HCT116 (cell line): ENCODE measurements around the gene MEIS2. TPM values are rescaled to one million over a fixed set of nuclear protein-coding genes. Genes with fewer than 3 reads are reported as not detected.

ENCODE experiments used
- ATAC-seq: fragments of 200-7000 bp; cut with Tn5 transposase; 2 replicates; pipeline ENCODE4 v1.9.1; 2020; ENCODE audit warnings: mild to moderate bottlenecking, moderate library complexity
- BruUV-seq: library from RNA; stranded (reverse); fragments of 400-500 nt; replicated peaks from 2 replicates; lab custom pipeline; 2021; lab: Mats Ljungman, UMichigan
- CTCF ChIA-PET: fragments of 300-600 bp; sonication (Branson Sonifier 250); formaldehyde crosslinking; loops from one replicate; lab custom pipeline; 2021; ENCODE audit warnings: antibody characterized with exemption; lab: Charles Lee
- POLR2A ChIA-PET: fragments of 300-600, 350-600 bp; sonication (Branson Sonifier 250); formaldehyde crosslinking; loops from one replicate; lab custom pipeline; 2021; ENCODE audit warnings: antibody characterized with exemption; lab: Charles Lee
- RAD21 ChIA-PET, 2 experiments: fragments of 300-600 bp; sonication (Branson Sonifier 250); formaldehyde crosslinking; loops; one replicate each; lab custom pipeline; 2023; ENCODE audit warnings: low total read pairs in 2 of 2; ENCODE audit not compliant: uncharacterized antibody in 2 of 2, unreplicated experiment in 2 of 2, low non-redundant PET in 1 of 2; lab: Charles Lee
- DNase-seq: peaks from one replicate; pipeline ENCODE4 v3.0.0-alpha.2; 2010; ENCODE audit warnings: low read depth, low spot score
- H2AFZ ChIP-seq: fragments of 200-600 bp; shearing (Covaris generic), sonication (generic); 2 replicates; pipeline ENCODE4 v1.6.1; 2017; ENCODE audit warnings: low read depth, mixed run types, mixed read lengths, antibody characterized with exemption, low read length; ENCODE audit not compliant: poor library complexity, severe bottlenecking
- H3K27ac ChIP-seq: 2 replicates; pipeline ENCODE4 v1.5.1; 2012; ENCODE audit warnings: low read depth, low read length
- H3K27me3 ChIP-seq: fragments of 200-600 bp; sonication (generic); 2 replicates; pipeline ENCODE4 v1.6.1; 2016; ENCODE audit warnings: mixed run types, low read length, mixed read lengths; ENCODE audit not compliant: insufficient read depth
- H3K36me3 ChIP-seq, 2 experiments: fragments of 200-500 bp in 1 of 2; fragments of 200-600 bp in 1 of 2; sonication (Bioruptor generic) in 1 of 2; sonication (generic) in 1 of 2; 2 replicates each; pipeline versions ENCODE4 v1.5.1 to v1.6.1; 2014 to 2016; ENCODE audit warnings: low read length in 2 of 2, inconsistent platforms in 1 of 2, mixed read lengths in 1 of 2, mixed run types in 1 of 2; ENCODE audit not compliant: insufficient read depth in 2 of 2, control insufficient read depth in 1 of 2
- H3K4me1 ChIP-seq, 2 experiments: fragments of 200-600 bp in 1 of 2; sonication (generic) in 1 of 2; 2 replicates each; pipeline versions ENCODE4 v1.5.1 to v1.6.1; 2012 to 2017; ENCODE audit warnings: low read length in 2 of 2, inconsistent platforms in 1 of 2, mild to moderate bottlenecking in 1 of 2, mixed read lengths in 1 of 2, mixed run types in 1 of 2, moderate library complexity in 1 of 2; ENCODE audit not compliant: insufficient read depth in 2 of 2, control insufficient read depth in 1 of 2
- H3K4me2 ChIP-seq: fragments of 200-600 bp; sonication (generic); 2 replicates; pipeline ENCODE4 v1.6.1; 2017; ENCODE audit warnings: mixed run types, low read length, mixed read lengths
- H3K4me3 ChIP-seq, 2 experiments: fragments of 200-600 bp in 1 of 2; sonication (generic) in 1 of 2; replicated peaks in 1 of 2; 2 replicates each; pipeline ENCODE4 v1.5.1; 2011 to 2016; ENCODE audit warnings: low read length in 2 of 2, control low read depth in 1 of 2, low read depth in 1 of 2, mild to moderate bottlenecking in 1 of 2, mixed read lengths in 1 of 2, mixed run types in 1 of 2
- H3K79me2 ChIP-seq: fragments of 200-600 bp; sonication (generic); 2 replicates; pipeline ENCODE4 v1.6.1; 2017; ENCODE audit warnings: mild to moderate bottlenecking, mixed run types, low read length, moderate library complexity, mixed read lengths; ENCODE audit not compliant: insufficient read depth
- H3K9ac ChIP-seq: fragments of 200-600 bp; sonication (generic); 2 replicates; pipeline ENCODE4 v1.6.1; 2016; ENCODE audit warnings: low read length, mixed read lengths
- H3K9me2 ChIP-seq: fragments of 200-600 bp; sonication (generic), shearing (Covaris generic); 2 replicates; pipeline ENCODE4 v1.6.1; 2017; ENCODE audit warnings: mixed run types, mild to moderate bottlenecking, moderate library complexity; ENCODE audit not compliant: insufficient read depth
- H3K9me3 ChIP-seq, 2 experiments: fragments of 200-500 bp in 1 of 2; fragments of 200-600 bp in 1 of 2; sonication (Bioruptor generic) in 1 of 2; sonication (generic) in 1 of 2; 2 replicates each; pipeline ENCODE4 v1.6.1; 2014 to 2017; ENCODE audit warnings: low read length in 2 of 2, mixed read lengths in 2 of 2, inconsistent platforms in 1 of 2, low read depth in 1 of 2, mild to moderate bottlenecking in 1 of 2, mixed run types in 1 of 2, moderate library complexity in 1 of 2; ENCODE audit not compliant: control insufficient read depth in 1 of 2, insufficient read depth in 1 of 2
- H4K20me1 ChIP-seq: fragments of 200-600 bp; sonication (generic), shearing (Covaris generic); 2 replicates; pipeline ENCODE4 v1.6.1; 2017; ENCODE audit warnings: mixed run types, mild to moderate bottlenecking, moderate library complexity; ENCODE audit not compliant: insufficient read depth
- ATF3 ChIP-seq: IDR thresholded peaks from 2 replicates; pipeline ENCODE4 v1.6.1; 2012
- CBX3 ChIP-seq: IDR thresholded peaks from 2 replicates; pipeline ENCODE4 v1.6.1; 2012; ENCODE audit warnings: low read depth
- CEBPB ChIP-seq: IDR thresholded peaks from 2 replicates; pipeline ENCODE4 v1.6.1; 2012; ENCODE audit warnings: low read depth
- EGR1 ChIP-seq: IDR thresholded peaks from 2 replicates; pipeline ENCODE4 v1.6.1; 2012; ENCODE audit warnings: low read depth
- ELF1 ChIP-seq: IDR thresholded peaks from 2 replicates; pipeline ENCODE4 v1.6.1; 2012; ENCODE audit warnings: low read depth, borderline replicate concordance
- EZH2 ChIP-seq: fragments of 200-600 bp; sonication (generic); IDR thresholded peaks from 2 replicates; pipeline ENCODE4 v1.6.1; 2017; ENCODE audit warnings: antibody characterized with exemption, mixed run types
- EZH2phosphoT487 ChIP-seq: fragments of 200-600 bp; IDR thresholded peaks from 2 replicates; pipeline ENCODE4 v1.6.1; 2018; ENCODE audit warnings: antibody characterized with exemption, borderline replicate concordance
- FOSL1 ChIP-seq: IDR thresholded peaks from 2 replicates; pipeline ENCODE4 v1.6.1; 2012; ENCODE audit warnings: low read depth
- JUND ChIP-seq: IDR thresholded peaks from 2 replicates; pipeline ENCODE4 v1.6.1; 2012
- MAX ChIP-seq: IDR thresholded peaks from 2 replicates; pipeline ENCODE4 v1.6.1; 2012
- POLR2A ChIP-seq: IDR thresholded peaks from 2 replicates; pipeline ENCODE4 v1.7.0; 2011; ENCODE audit warnings: borderline replicate concordance; ENCODE audit not compliant: insufficient read depth, insufficient read length; ENCODE audit errors: extremely low read depth
- POLR2AphosphoS5 ChIP-seq: IDR thresholded peaks from 2 replicates; pipeline ENCODE4 v1.6.1; 2011; ENCODE audit warnings: mild to moderate bottlenecking, low read depth, low read length, moderate library complexity
- RAD21 ChIP-seq: IDR thresholded peaks from 2 replicates; pipeline ENCODE4 v1.6.1; 2012; ENCODE audit warnings: low read depth, mild to moderate bottlenecking
- REST ChIP-seq: IDR thresholded peaks from 2 replicates; pipeline ENCODE4 v1.6.1; 2012; ENCODE audit warnings: low read depth
- SP1 ChIP-seq: IDR thresholded peaks from 2 replicates; pipeline ENCODE4 v1.6.1; 2012; ENCODE audit warnings: low read depth
- SRF ChIP-seq: IDR thresholded peaks from 2 replicates; pipeline ENCODE4 v1.6.1; 2012; ENCODE audit warnings: low read depth
- YY1 ChIP-seq: IDR thresholded peaks from 2 replicates; pipeline ENCODE4 v1.6.1; 2011; ENCODE audit warnings: low read length, low read depth, moderate library complexity, mild to moderate bottlenecking; ENCODE audit not compliant: insufficient replicate concordance; ENCODE audit errors: extremely low read depth
- ZFX ChIP-seq: fragments of 450-650 bp; IDR thresholded peaks from 2 replicates; pipeline ENCODE4 v1.6.1; 2017
- ZNF274 ChIP-seq: fragments of 200-500 bp; sonication (Bioruptor generic); IDR thresholded peaks from 2 replicates; pipeline ENCODE4 v1.6.1; 2014; ENCODE audit warnings: mild to moderate bottlenecking, low read depth, low read length, inconsistent platforms
- intact Hi-C: fragments of 100-400 bp; cut with micrococcal nuclease; formaldehyde crosslinking; loops from 2 replicates; pipeline ENCODE4 v1.10.0; 2022
- total RNA-seq: library from RNA; stranded (reverse); gene quantifications from one replicate; pipeline ENCODE4 v1.2.1, GENCODE V29; 2021; ENCODE audit not compliant: unreplicated experiment

MEIS2 gene
- total RNA-seq, 1 experiment from 2014 or later: 11.5 TPM

DNA sequence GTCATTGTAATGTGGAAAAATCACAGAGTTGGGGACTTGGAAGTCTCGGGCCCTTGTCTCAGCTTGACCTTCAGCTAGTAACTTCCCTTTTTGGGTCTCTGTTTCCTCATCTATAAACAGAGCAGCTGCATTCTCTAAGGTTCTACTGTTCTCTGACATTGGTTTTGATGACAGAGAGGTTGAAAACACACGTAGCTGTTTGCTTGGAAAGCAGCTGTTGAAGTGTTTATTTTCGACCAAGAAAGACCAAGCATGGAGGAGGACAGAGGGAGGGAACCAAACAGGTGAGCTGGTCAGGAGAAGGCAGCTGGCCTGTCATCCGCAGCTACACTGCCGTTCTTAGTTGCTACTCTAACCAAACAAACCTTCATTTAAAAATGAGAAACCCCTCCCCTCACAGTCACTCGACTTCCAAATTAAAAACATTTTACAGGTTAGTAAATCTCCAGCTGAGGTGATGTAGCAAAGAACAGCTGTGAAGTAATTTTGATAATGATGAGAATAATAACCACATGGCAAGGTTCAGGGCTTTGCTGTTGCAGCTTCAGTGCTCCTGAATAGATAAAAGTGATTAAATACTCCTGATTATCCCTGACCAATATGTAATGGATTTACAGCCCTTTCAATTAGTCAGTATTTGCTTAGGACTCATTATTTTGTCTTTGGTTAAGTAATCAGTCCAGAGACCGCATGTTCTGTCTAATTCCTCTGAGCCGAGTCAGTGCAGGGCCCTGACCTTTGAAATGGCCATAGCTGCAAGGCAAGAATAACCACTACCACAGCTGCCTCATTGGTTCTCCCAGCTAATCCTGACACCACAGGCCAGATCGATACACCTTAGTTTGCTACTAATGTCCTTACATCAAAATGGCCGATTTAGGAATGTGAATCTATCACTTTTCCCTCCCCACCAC is 65.3 kb downstream of the MEIS2 start:
- Histone ChIP-seq H3K9ac (no peak overlapping the region), H3K4me2 (0 out of 2 replicates have a peak overlapping the region, but pooled peaks have one; percentile 1), H3K27me3 (no peaks in the 10 kb centered on the region), H3K4me1 (peaks cover 0 to 8% of the 10 kb centered on the region in 2 experiments; a peak in 2 of 4 replicates), H3K27ac (no peak overlapping the region), H3K9me3 (no peaks in the 10 kb centered on the region), H3K79me2 (no peaks in the 10 kb centered on the region), H2AFZ (no peak overlapping the region), H3K4me3 (no peak overlapping the region), H3K9me2 (no peaks in the 10 kb centered on the region), H3K36me3 (no peaks in the 10 kb centered on the region), H4K20me1 (no peaks in the 10 kb centered on the region)
- no peak for ATAC-seq
- ChIA-PET RAD21 (no interaction called here), CTCF (no interaction called here), POLR2A (no interaction called here)
- TF ChIP-seq MAX: no peak
- no peak for TF ChIP-seq REST
- TF ChIP-seq FOSL1: no peak
- TF ChIP-seq EGR1: no peak
- no peak for TF ChIP-seq EZH2
- TF ChIP-seq ELF1: no peak
- TF ChIP-seq JUND: no peak
- no peak for TF ChIP-seq YY1
- no peak for TF ChIP-seq RAD21
- no peak for TF ChIP-seq CEBPB
- no peak for TF ChIP-seq SP1
- TF ChIP-seq ZNF274: no peak
- no peak for TF ChIP-seq EZH2phosphoT487
- no peak for TF ChIP-seq SRF
- TF ChIP-seq CBX3: no peak
- TF ChIP-seq ATF3: no peak
- TF ChIP-seq ZFX: no peak
- no peak for TF ChIP-seq POLR2A
- no peak for TF ChIP-seq POLR2AphosphoS5
- BruUV-seq: no TSS peak
- no peak for DNase-seq
- intact Hi-C loops: no loop called here
